Glutamatergic neuron (in vitro differentiated cells): ENCODE data around the gene MVB12B. TPM values are rescaled to one million over a fixed set of nuclear protein-coding genes. Genes with fewer than 3 reads are reported as not detected.

ENCODE experiments used
- DNase-seq: peaks from one replicate; pipeline ENCODE4 v3.0.0; 2022
- H3K27ac Mint-ChIP-seq: one replicate; pipeline ENCODE4 v1.8.0; 2020; ENCODE audit warnings: mild to moderate bottlenecking, mixed read lengths, inconsistent platforms; ENCODE audit not compliant: unreplicated experiment
- H3K27me3 Mint-ChIP-seq: one replicate; pipeline ENCODE4 v1.8.0; 2020; ENCODE audit warnings: mild to moderate bottlenecking, moderate library complexity, mixed read lengths, inconsistent platforms; ENCODE audit not compliant: unreplicated experiment
- H3K36me3 Mint-ChIP-seq: one replicate; pipeline ENCODE4 v1.8.0; 2020; ENCODE audit warnings: mild to moderate bottlenecking, mixed read lengths, inconsistent platforms; ENCODE audit not compliant: unreplicated experiment
- H3K4me1 Mint-ChIP-seq: one replicate; pipeline ENCODE4 v1.8.0; 2020; ENCODE audit warnings: mild to moderate bottlenecking, low read depth, mixed read lengths, inconsistent platforms; ENCODE audit not compliant: unreplicated experiment
- H3K4me3 Mint-ChIP-seq: one replicate; pipeline ENCODE4 v1.8.0; 2020; ENCODE audit warnings: mild to moderate bottlenecking, mixed read lengths, inconsistent platforms; ENCODE audit not compliant: unreplicated experiment
- H3K9me3 Mint-ChIP-seq: one replicate; pipeline ENCODE4 v1.8.0; 2020; ENCODE audit warnings: mild to moderate bottlenecking, moderate library complexity, mixed read lengths, inconsistent platforms; ENCODE audit not compliant: unreplicated experiment
- total RNA-seq: library from RNA; stranded (reverse); fragmentation: NEBNext Ultra II Directional; extraction: Animal tissue kit (Norgen Biotek cat#: 25700); gene quantifications from one replicate; pipeline ENCODE4 v1.2.1, GENCODE V29; 2021; ENCODE audit not compliant: unreplicated experiment
- TF ChIP-seq, protein P1 (sequence below): fragments of 200-600 bp; sonication (generic); IDR thresholded peaks from one replicate; pipeline ENCODE4 v1.5.0; 2021; ENCODE audit not compliant: partially characterized antibody, unreplicated experiment

Gene MVB12B
- total RNA-seq, 1 donor from 2014 or later, result 41.1 TPM

DNA sequence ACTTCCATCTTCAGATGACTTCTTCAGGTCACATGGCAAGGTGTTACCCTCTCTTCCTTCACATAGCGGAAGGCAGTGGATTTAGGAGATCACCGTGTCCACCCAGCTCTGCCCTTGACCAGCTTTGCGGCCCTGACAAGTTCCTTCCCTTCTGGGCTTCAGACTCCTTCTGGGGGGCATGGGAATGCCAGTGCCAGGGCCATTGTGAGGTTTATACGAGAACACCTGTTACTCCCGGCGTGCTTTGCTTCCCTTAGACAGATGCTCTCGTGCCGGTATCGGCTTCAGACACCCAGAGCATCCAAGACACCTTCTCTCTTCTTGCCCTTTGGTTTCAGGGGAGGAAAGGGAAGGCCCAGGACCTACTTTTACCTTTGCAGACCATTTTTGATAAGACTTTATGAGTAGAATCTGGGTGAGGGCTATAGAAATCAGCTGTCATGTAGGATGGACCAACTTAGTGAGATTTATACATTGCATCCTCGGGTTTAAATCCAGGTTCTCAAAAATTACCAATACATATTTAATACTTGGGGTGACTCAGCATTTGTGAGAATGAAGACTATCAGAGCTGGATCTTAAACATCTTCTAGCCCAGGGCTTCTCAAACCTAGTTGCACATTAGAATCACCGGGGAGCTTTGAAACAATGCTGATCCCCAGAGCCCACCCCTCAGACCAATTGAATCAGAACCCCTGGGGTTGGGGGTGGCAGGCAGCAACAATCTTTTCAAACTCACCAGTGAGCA is 138.2 kb downstream of the MVB12B start:
- Mint-ChIP-seq H3K4me3 (no peak overlapping the region), H3K27me3 (no peaks in the 10 kb centered on the region), H3K4me1 (no peaks in the 10 kb centered on the region), H3K27ac (no peak overlapping the region), H3K36me3 (peaks cover 9% of the 10 kb centered on the region), H3K9me3 (no peaks in the 10 kb centered on the region)
- no peak for DNase-seq
- TF ChIP-seq, protein P1, sequence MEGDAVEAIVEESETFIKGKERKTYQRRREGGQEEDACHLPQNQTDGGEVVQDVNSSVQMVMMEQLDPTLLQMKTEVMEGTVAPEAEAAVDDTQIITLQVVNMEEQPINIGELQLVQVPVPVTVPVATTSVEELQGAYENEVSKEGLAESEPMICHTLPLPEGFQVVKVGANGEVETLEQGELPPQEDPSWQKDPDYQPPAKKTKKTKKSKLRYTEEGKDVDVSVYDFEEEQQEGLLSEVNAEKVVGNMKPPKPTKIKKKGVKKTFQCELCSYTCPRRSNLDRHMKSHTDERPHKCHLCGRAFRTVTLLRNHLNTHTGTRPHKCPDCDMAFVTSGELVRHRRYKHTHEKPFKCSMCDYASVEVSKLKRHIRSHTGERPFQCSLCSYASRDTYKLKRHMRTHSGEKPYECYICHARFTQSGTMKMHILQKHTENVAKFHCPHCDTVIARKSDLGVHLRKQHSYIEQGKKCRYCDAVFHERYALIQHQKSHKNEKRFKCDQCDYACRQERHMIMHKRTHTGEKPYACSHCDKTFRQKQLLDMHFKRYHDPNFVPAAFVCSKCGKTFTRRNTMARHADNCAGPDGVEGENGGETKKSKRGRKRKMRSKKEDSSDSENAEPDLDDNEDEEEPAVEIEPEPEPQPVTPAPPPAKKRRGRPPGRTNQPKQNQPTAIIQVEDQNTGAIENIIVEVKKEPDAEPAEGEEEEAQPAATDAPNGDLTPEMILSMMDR, result no peak

DNA sequence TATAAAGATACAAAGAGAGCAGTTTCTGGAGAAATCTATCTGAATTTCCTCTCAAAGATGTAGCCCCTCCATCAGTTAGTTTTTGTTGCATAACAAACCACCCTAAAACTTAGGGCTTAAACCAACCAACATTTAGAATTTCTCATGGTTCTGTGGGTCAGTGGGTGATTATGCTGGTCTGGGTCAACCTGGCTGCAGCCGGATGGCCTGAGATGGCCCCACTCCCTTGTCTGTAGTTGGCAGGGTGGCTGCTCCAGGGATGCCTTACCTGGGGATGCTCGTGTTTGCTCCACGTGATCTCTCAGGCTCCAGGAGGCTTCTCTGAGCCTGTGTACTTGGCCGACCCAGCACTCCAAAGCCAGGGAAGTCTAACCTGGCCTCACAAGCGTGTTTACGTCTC is 139.3 kb downstream of the MVB12B start:
- Mint-ChIP-seq H3K36me3 (peaks cover 4% of the 10 kb centered on the region), H3K27me3 (no peaks in the 10 kb centered on the region), H3K27ac (no peak overlapping the region), H3K9me3 (no peaks in the 10 kb centered on the region), H3K4me3 (no peak overlapping the region), H3K4me1 (no peaks in the 10 kb centered on the region)
- TF ChIP-seq, protein P1, result no peak
- DNase-seq, result no peak

DNA sequence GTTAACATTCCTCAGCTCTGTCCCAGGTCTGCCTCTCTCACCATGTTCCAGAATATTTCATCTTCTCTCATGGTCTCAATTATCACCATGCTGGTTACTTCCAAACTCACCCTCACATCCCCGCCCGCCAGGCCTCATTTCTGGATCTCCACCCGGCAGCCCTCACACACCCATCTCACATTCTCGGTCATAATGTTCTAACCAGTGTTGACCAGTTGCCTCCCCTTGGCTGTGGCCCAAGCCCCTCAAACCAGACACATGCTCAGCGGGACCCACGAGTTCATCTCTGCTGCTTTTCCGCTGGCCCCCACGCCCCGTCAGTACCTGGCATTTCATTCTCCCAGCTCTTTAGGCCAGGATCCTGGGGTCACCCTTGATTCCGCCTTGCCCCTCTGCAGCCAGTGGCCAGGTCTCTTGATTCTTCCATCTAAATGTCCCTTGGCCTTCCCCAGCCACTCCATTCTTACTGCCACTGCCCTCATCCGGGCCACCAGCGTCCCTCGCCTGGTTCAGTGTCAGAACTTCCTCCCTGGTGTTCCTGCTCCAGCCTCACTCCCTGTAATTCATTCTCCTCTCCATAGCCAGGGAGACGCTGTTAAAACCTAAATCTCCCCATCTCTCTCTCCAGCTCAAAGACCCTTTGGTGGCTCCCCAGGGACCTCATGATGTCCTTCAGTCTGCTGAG is 141.7 kb downstream of the MVB12B start:
- no peaks in the 10 kb centered on the region for H3K27me3 Mint-ChIP-seq
- H3K27ac Mint-ChIP-seq, result no peak overlapping the region
- H3K9me3 Mint-ChIP-seq, result no peaks in the 10 kb centered on the region
- no peak overlapping the region for H3K4me3 Mint-ChIP-seq
- H3K4me1 Mint-ChIP-seq, result no peaks in the 10 kb centered on the region
- TF ChIP-seq, protein P1, result no peak
- no peak for DNase-seq
- peaks cover 4% of the 10 kb centered on the region for H3K36me3 Mint-ChIP-seq

DNA sequence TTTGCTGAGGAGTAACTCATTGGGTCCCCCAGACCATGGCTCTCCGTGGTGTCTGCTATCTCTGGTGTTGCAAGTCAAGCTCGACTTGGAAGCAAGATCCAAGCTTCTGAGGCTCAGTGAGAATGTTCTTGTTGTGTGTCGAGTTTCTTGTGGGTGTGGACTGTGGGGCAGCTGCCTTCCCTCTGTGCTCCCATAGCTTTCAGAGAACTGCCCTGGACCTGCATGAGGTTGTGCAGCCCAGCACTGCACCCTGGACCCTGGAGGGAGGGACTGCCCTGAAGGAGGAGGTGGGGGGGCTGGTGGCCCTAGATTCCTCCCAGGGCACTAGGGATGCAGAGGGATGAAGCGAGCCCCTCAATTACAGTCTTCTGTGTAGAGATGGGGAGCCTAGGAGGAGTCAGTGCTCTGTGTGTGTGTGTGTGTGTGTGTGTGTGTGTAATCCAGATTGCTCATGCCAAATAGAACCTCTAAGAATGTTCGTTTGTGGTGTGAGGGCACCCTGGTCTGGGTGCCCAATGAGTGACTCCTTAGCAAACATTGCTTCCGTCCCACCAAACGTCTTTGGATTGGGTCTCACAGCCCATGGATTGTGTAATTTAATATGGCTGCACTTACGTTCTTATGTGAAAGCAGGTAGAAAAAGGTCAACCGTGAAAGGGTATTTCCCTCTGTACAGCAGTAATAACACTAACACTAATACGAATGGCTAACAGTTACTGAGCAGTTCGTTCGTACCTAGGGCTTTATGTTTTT is 143.8 kb downstream of the MVB12B start:
- H3K4me3 Mint-ChIP-seq, result no peak overlapping the region

More for the DNA sequence above, 143.8 kb downstream of the MVB12B start:
- no peak overlapping the region for H3K27ac Mint-ChIP-seq
- H3K27me3 Mint-ChIP-seq, result no peaks in the 10 kb centered on the region
- no peaks in the 10 kb centered on the region for H3K4me1 Mint-ChIP-seq
- no peaks in the 10 kb centered on the region for H3K9me3 Mint-ChIP-seq
- peaks cover 5% of the 10 kb centered on the region for H3K36me3 Mint-ChIP-seq
- no peak for DNase-seq
- TF ChIP-seq, protein P1, result no peak
